Testis (tissue), 3 donors: Measurements from ENCODE around the gene PRMT5. TPM values are rescaled to one million over a fixed set of nuclear protein-coding genes. Genes with fewer than 3 reads are reported as not detected.

Experiments
- DNase-seq: peaks from one replicate; pipeline ENCODE4 v3.0.0-alpha.2; 2019
- H3K27ac ChIP-seq, 2 donors: fragments of 200-600 bp; sonication (generic); one replicate each; pipeline ENCODE4 v1.5.1; 2019
- H3K27me3 ChIP-seq: fragments of 200-600 bp; sonication (generic); one replicate; pipeline ENCODE4 v1.5.1; 2019
- H3K36me3 ChIP-seq: fragments of 200-600 bp; sonication (generic); one replicate; pipeline ENCODE4 v1.5.1; 2017; ENCODE audit warnings: low read depth; ENCODE audit errors: missing control alignments
- H3K4me1 ChIP-seq: fragments of 200-600 bp; sonication (generic); one replicate; pipeline ENCODE4 v1.5.1; 2019
- H3K4me3 ChIP-seq, 2 donors: fragments of 200-600 bp; sonication (generic); one replicate each; pipeline ENCODE4 v1.5.1; 2017 to 2019
- H3K9me3 ChIP-seq: fragments of 200-600 bp; sonication (generic); one replicate; pipeline ENCODE4 v1.5.1; 2017
- CTCF ChIP-seq, 3 experiments: fragments of 450-650 bp in 2 of 3; fragments of 200-600 bp in 1 of 3; sonication (generic) in 1 of 3; IDR thresholded peaks; one replicate each; pipeline ENCODE4 v1.5.1; 2016 to 2019; ENCODE audit warnings: antibody characterized with exemption in 3 of 3, mild to moderate bottlenecking in 2 of 3, moderate library complexity in 1 of 3
- POLR2A ChIP-seq: fragments of 450-650 bp; IDR thresholded peaks from one replicate; pipeline ENCODE4 v1.6.1; 2017; ENCODE audit warnings: antibody characterized with exemption, mild to moderate bottlenecking, moderate library complexity
- WGBS, 2 donors: methylation state at CpG; one replicate each; pipeline ENCODE4 v1.1.5; 2018; 5-methylcytosine and 5-hydroxymethylcytosine counted together
- intact Hi-C: fragments of 100-400 bp; cut with DNase I; formaldehyde crosslinking; loops from one replicate; pipeline ENCODE4 v1.15.1; 2023; ENCODE audit warnings: low total_unique reads
- polyA plus RNA-seq: library from polyadenylated mRNA; stranded (reverse); fragments of 350-450 nt; fragmentation: Illumina TruSeq; extraction: RNeasy Lipid Tissue Mini Kit (QIAGEN cat#74804); gene quantifications from one replicate; pipeline ENCODE4 v1.2.3, GENCODE V29; 2014; ENCODE audit warnings: low read depth, low replicate concordance; ENCODE audit not compliant: insufficient read depth
- total RNA-seq, 2 donors: library from RNA; depleted of rRNA; stranded (reverse); fragments of >200 nt; gene quantifications; one replicate each; pipeline ENCODE4 v1.2.3, GENCODE V29; 2016

The PRMT5 gene
- total and polyA plus RNA-seq, 3 donors from 2014 or later: 62.4 to 76.8 (median 73.9) TPM

- Histone ChIP-seq H3K27ac (peak overlapping the region; percentile 36 to 73), H3K4me3 (peak overlapping the region; percentile 75 to 85)
- 40 to 47% methylated on average over 4 to 5 of the region's 5 CpGs for whole genome bisulfite sequencing, 2 donors
These were observed 41.2 kb downstream of the PRMT5 start for GRCh38 chr14:22887990-22888378.

GRCh38 chr14:22887260-22887989 is 41.8 kb downstream of the PRMT5 start:
- Histone ChIP-seq H3K36me3 (no peaks in the 10 kb centered on the region), H3K4me3 (peak overlapping the region; percentile 75 to 85), H3K4me1 (peaks cover 12% of the 10 kb centered on the region), H3K27ac (peak overlapping the region; percentile 68 to 73), H3K9me3 (no peaks in the 10 kb centered on the region), H3K27me3 (no peaks in the 10 kb centered on the region)
- intact Hi-C loops: no loop called here
- WGBS, 2 donors: 12 to 14% methylated on average over 11 of the region's 11 CpGs
- TF ChIP-seq CTCF (IDR thresholded peaks at IDR 0.05): peak in 1 of 3 experiments; percentile 11
- no peak for TF ChIP-seq POLR2A
- peak; percentile 94 for DNase-seq

More at GRCh38 chr14:22887990-22888378, 41.2 kb downstream of the PRMT5 start:
- no peaks in the 10 kb centered on the region for H3K9me3 ChIP-seq
- intact Hi-C loops: no loop called here
- H3K36me3 ChIP-seq: no peaks in the 10 kb centered on the region
- DNase-seq: no peak
- no peak for TF ChIP-seq POLR2A
- TF ChIP-seq CTCF (IDR thresholded peaks at IDR 0.05): no peak
- H3K4me1 ChIP-seq: peaks cover 8% of the 10 kb centered on the region
- no peaks in the 10 kb centered on the region for H3K27me3 ChIP-seq

GRCh38 chr14:22886500-22887259 is 42.5 kb downstream of the PRMT5 start:
- TF ChIP-seq POLR2A (no peak), CTCF (IDR thresholded peaks at IDR 0.05) (no peak)
- intact Hi-C loops: no loop called here
- Histone ChIP-seq H3K9me3 (no peaks in the 10 kb centered on the region), H3K4me1 (peaks cover 15% of the 10 kb centered on the region), H3K36me3 (no peaks in the 10 kb centered on the region), H3K27me3 (no peaks in the 10 kb centered on the region), H3K27ac (peak overlapping the region; percentile 68 to 73), H3K4me3 (peak overlapping the region; percentile 75 to 85)
- WGBS, 2 donors: 3 to 11% methylated on average over 7 to 75 of the region's 77 CpGs
- peak; percentile 84 for DNase-seq

GRCh38 chr14:22885975-22886374 is 43.2 kb downstream of the PRMT5 start:
- no peaks in the 10 kb centered on the region for H3K36me3 ChIP-seq
- TF ChIP-seq POLR2A (no peak), CTCF (IDR thresholded peaks at IDR 0.05) (no peak)

More at GRCh38 chr14:22885975-22886374, 43.2 kb downstream of the PRMT5 start:
- Histone ChIP-seq H3K27ac (no peak overlapping the region), H3K27me3 (no peaks in the 10 kb centered on the region), H3K9me3 (no peaks in the 10 kb centered on the region), H3K4me1 (peaks cover 15% of the 10 kb centered on the region), H3K4me3 (peak overlapping the region; percentile 75 to 85)
- no peak for DNase-seq
- intact Hi-C loops: no loop called here
- 71 to 88% methylated on average over 20 to 21 of the region's 21 CpGs for WGBS, 2 donors
